ENCODE measurements around the gene LMO3.

The LMO3 gene

DNA sequence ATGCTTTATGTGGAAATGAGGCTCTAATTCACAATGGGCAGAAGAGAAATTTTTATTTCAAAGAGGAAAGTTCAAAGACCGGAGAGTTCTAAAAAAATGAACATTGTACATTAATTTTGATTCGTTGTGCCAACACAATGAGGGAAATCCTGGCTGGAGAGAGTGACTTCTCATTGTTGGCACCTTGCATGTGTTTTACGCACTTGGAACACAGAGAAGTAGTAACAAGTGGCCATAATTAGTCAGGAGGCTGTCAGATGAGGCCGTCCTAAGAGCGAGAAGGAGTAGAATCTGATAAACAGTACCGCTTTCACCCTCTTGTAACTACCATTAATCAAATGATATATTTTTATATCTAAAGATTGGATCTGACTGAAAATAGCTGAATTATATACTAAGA lies 6.9 kb downstream of the LMO3 start:
- no peak for DNase-seq

DNA sequence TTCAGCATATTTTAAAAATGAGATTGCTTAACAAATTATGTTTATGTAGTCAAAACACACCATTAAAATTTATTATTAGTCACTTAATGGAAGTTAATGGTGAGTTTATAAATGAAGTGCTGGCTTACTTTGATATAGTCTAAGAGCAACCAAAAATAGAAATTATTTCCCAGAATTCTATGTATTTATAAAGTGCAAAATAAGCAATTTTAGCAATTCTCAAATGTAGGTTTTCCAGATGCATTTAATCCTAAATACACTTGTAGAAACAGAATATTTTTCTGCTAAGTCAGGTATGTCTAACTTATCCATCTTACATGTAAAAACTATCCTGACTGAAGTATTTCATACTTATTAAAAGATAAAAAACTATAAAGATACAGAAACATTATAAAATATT lies 11.2 kb downstream of the LMO3 start:
- DNase-seq = no peak

GRCh38 chr12:16593546-16593945 lies 12.4 kb downstream of the LMO3 start:
- DNase-seq = no peak

DNA sequence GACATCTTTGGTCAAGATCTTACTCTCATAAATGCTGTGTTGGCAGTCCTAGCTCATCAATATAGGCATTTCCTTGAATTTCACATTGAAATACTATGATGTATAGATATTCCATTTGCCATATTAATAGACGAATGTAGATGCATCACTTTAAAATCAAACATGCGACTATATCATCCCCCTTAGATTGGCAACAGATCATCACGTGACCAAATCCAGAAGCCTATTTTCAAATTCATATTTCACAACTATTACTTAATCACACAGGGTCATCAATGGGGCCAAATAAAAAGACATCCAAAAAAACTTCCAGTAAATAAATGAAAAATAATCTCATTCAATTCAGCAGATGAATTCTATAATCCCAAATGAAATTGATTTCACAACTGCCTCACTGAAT lies 15.3 kb downstream of the LMO3 start:
- no peak for DNase-seq

GRCh38 chr12:16588812-16589211 lies 17.1 kb downstream of the LMO3 start:
- no peak for DNase-seq

DNA sequence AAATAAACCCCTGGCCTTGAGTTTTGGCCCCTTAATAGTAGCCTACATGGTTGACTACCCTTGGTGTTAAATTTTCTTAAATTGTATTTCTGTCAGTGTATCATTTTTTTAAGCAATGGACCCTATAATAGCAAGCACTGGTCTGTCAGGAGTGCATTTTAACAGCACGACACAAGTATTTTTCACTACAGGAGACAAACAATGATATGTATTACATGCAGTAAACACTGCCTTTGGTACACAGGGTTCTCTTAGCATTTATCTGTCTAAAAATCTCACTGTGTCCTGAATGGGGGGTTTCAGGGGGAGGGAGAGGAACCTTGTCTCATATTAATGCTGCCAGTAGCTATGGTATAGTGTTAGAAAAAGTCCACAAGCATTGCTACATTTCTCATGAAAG lies 18.4 kb downstream of the LMO3 start:
- DNase-seq = no peak

GRCh38 chr12:16587110-16587453 lies 18.9 kb downstream of the LMO3 start:
- no peak for DNase-seq

GRCh38 chr12:16586350-16587109 lies 19.4 kb downstream of the LMO3 start:
- no peak for DNase-seq

GRCh38 chr12:16585781-16586180 lies 20.2 kb downstream of the LMO3 start:
- DNase-seq = no peak

DNA sequence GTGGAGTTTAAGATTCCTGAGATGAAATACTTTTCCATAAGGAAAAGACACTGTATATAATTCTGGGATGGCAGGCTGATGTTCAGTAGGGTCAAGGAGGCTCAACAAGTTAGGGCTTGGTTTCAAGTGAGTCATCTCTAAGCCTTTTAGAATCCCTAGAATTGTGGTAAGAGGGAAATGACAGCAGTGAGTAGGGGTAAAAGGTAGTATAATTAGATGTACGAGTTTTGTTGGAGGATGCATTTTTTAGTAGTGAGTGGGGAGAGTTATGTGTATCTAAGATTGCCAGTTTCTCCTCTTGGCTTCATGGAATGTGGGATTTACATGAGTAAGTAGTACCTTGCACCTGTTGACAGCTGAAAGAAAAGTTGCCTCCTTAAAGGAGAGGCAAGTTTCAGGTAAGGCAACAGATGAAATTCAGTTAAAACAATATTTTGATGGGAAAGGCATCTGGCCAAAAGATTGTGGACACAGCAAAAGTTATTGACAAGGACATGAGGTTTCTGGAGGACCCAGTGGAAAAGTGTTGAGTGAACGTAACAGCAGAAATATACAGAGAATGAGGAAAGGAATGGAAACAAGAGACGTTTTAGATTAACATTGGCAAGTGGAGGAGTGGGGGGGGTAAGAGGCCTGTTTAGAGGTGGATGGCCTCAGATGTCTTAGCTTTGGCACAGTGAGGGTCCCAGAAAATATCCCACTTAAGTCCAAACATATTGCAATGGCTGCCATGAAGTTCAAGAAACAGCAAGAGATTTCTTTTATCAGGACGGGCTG lies 21.8 kb downstream of the LMO3 start:
- no peak for DNase-seq

DNA sequence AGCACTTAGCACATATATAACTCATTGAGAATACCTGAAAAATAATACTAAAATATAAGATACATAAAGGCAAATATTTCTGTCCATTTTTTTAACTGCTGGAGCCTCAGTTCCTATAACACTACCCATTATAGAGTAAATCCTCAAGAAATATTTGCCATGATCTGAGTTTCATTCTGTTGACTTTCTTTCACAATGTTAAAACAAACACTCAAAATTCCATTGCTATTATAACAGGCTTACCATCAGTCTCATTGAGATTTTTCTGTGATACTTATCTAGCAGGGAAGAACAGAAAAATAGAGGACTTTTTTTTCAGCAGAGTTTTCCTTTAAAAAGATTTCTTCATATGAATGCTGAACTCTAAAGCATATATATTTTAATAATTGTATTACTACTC lies 24.5 kb downstream of the LMO3 start:
- DNase-seq = no peak

- DNase-seq = no peak
Observed at GRCh38 chr12:16579041-16579440, 26.9 kb downstream of the LMO3 start.

- DNase-seq = no peak
Observed at GRCh38 chr12:16573398-16574077, 32.4 kb downstream of the LMO3 start.

DNA sequence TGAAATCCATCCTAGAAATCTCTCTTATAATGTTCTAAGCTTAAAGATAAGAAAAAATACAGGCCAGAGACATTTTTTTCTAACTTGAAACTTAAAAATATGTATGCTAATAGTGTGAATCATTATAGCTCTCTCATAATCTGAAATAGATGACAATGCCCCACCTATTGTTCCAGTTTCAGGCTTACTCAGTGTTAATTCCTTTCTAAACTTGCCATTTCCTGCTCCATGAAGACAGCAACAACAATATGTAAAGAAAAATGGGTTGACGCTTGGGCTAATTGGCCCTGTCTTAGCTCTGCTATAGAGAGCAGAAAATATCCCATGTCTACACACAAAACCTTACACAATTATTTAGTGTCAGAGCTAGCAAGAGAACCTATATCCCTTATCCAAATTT lies 37.1 kb downstream of the LMO3 start:
- no peak for DNase-seq

- DNase-seq = no peak
Observed at GRCh38 chr12:16564675-16565074, 41.3 kb downstream of the LMO3 start.

DNA sequence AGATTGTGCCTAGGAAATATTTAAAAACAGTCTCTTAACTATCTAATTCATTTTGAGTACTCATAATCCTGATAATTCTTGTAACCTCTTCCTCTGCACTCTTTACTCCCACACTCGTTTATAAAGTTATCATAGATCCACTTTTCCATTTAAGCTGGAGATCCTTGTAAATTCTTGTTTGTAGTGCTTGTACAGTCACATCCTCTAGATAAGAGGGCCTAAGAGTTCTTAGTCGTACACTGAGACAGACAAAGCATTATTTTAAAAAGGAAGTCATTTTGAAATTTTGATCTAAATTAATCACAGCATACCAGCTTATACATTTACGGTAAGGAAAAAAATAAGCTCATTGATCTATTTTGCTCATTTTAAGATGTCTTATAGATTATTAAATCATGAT lies 42.5 kb downstream of the LMO3 start:
- no peak for DNase-seq

- DNase-seq = no peak
Observed at GRCh38 chr12:16562921-16563320, 43.0 kb downstream of the LMO3 start.

DNA sequence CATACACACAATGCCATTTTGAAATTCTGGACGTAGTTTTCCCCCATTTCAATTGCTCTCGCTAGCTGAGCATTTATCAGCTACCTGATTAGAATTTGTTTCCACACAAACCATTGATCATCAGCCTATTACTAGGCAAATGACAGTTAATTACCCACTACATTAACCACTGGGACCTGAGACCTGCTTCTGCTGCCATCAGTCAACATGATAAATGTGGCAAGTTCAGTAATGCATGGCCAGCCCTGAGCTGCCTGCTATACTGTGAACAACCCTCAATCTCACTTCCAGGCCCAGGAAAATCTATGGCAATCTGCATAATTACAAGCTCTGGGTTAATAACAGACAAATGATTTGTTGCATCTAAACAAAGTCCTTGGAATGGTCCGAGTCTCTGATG lies 43.5 kb downstream of the LMO3 start:
- DNase-seq = no peak

- DNase-seq = no peak
Observed at GRCh38 chr12:16560273-16560672, 45.7 kb downstream of the LMO3 start.

GRCh38 chr12:16555630-16556029 lies 50.3 kb downstream of the LMO3 start:
- no peak for DNase-seq

DNA sequence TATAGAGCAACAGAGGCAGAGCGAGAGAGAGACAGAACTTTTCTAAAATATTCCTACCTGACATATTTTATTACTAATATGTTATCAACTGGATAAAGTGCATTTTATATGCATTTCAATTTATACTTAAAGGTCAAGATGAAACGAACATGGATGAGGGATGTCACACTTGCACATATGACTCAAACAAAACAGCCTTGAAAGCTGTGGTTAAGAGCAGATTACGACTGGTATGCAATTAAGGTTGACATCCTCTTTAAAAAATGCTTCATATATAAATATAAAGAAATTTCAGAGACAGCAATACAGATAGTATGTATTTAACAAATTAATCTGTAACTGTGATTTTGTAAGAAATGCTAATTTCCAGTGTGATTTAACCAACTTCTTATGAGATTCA lies 52.5 kb downstream of the LMO3 start:
- no peak for DNase-seq

GRCh38 chr12:16552301-16552700 lies 53.7 kb downstream of the LMO3 start:
- DNase-seq = no peak

DNA sequence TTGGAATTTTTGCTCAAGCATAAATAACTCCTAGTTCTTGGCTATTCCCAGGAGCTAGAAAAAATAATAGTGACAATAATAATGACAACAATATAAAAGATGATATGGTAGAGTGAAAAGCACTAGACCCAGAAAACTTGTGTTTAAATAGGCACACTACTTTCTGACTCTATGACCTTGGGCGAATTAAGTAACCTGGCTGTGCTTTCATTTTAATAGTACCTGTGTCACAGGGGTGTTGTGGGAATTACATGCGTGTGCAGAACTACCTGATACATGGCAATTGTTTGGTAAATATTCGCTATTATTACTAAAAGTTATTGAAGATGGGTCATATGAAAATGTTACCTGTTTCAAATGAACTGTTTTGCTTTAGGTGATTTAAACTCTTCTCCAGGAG lies 60.1 kb downstream of the LMO3 start:
- DNase-seq = no peak

GRCh38 chr12:16542586-16542985 lies 63.4 kb downstream of the LMO3 start:
- DNase-seq = no peak

Data from Kasumi-1 (cell line).